ENCODE results near the gene BAIAP3. TPM values are rescaled to one million over a fixed set of nuclear protein-coding genes. Genes with fewer than 3 reads are reported as not detected.

Gene BAIAP3
- total RNA-seq, 1 donor from 2014 or later: 3.9 TPM

GRCh38 chr16:1349951-1350350 lies 16.5 kb downstream of the BAIAP3 start:
- peaks cover 39% of the 10 kb centered on the region for H3K4me1 ChIP-seq
- peak overlapping the region; percentile 99 for H3K4me3 ChIP-seq
- no peak for TF ChIP-seq CTCF (IDR thresholded peaks at IDR 0.05; ENCODE audit: borderline replicate concordance)
- DNase-seq: no peak
- H3K36me3 ChIP-seq: peaks cover 27% of the 10 kb centered on the region
- no peak overlapping the region for H3K27ac ChIP-seq (replicated peaks)
- H3K9me3 ChIP-seq (replicated peaks): no peaks in the 10 kb centered on the region
- H3K27me3 ChIP-seq (ENCODE audit: low read depth): no peaks in the 10 kb centered on the region
- intact Hi-C loops (cut with micrococcal nuclease): no loop called here

- Histone ChIP-seq H3K27ac (replicated peaks) (peak overlapping the region; percentile 84), H3K4me3 (peak overlapping the region; percentile 99), H3K27me3 (ENCODE audit: low read depth) (no peaks in the 10 kb centered on the region), H3K4me1 (peaks cover 46% of the 10 kb centered on the region), H3K9me3 (replicated peaks) (no peaks in the 10 kb centered on the region), H3K36me3 (peaks cover 27% of the 10 kb centered on the region)
- intact Hi-C loops (cut with micrococcal nuclease): no loop called here
- no peak for TF ChIP-seq CTCF (IDR thresholded peaks at IDR 0.05; ENCODE audit: borderline replicate concordance)
- DNase-seq: no peak
Measured at GRCh38 chr16:1350691-1351090, 17.2 kb downstream of the BAIAP3 start.

GRCh38 chr16:1351215-1351581 lies 17.8 kb downstream of the BAIAP3 start:
- intact Hi-C loops (cut with micrococcal nuclease): no loop called here
- no peaks in the 10 kb centered on the region for H3K9me3 ChIP-seq (replicated peaks)
- H3K4me1 ChIP-seq: peaks cover 47% of the 10 kb centered on the region
- no peak for TF ChIP-seq CTCF (IDR thresholded peaks at IDR 0.05; ENCODE audit: borderline replicate concordance)
- H3K36me3 ChIP-seq: peaks cover 27% of the 10 kb centered on the region
- no peaks in the 10 kb centered on the region for H3K27me3 ChIP-seq (ENCODE audit: low read depth)
- H3K27ac ChIP-seq (replicated peaks): peak overlapping the region; percentile 84
- DNase-seq: no peak
- H3K4me3 ChIP-seq: peak overlapping the region; percentile 99

GRCh38 chr16:1351582-1352362 lies 18.3 kb downstream of the BAIAP3 start, which contains the start of the genes GNPTG and TSR3:
Gene GNPTG, plus strand, starts transcription at chr16:1351931. Its CDS starts 35 bp downstream, at chr16:1351966.
Gene TSR3, minus strand, starts transcription at chr16:1351878. Its CDS starts 74 bp downstream, at chr16:1351804.
- H3K27ac ChIP-seq (replicated peaks): peak within 1 kb of the TSS; percentile 84
- peak within 1 kb of the TSS; percentile 99 for H3K4me3 ChIP-seq
- peaks cover 27% of the 10 kb centered on the region for H3K36me3 ChIP-seq
- H3K4me1 ChIP-seq: peaks cover 47% of the 10 kb centered on the region
- DNase-seq: peak; percentile 87
- intact Hi-C loops (cut with micrococcal nuclease): no loop called here
- no peaks in the 10 kb centered on the region for H3K27me3 ChIP-seq (ENCODE audit: low read depth)
- TF ChIP-seq CTCF (IDR thresholded peaks at IDR 0.05; ENCODE audit: borderline replicate concordance): no peak
- H3K9me3 ChIP-seq (replicated peaks): no peaks in the 10 kb centered on the region

- Histone ChIP-seq H3K36me3 (peaks cover 21% of the 10 kb centered on the region), H3K4me1 (peaks cover 47% of the 10 kb centered on the region), H3K27me3 (ENCODE audit: low read depth) (no peaks in the 10 kb centered on the region), H3K27ac (replicated peaks) (no peak overlapping the region), H3K4me3 (no peak overlapping the region), H3K9me3 (replicated peaks) (no peaks in the 10 kb centered on the region)
- intact Hi-C loops (cut with micrococcal nuclease): no loop called here
- no peak for TF ChIP-seq CTCF (IDR thresholded peaks at IDR 0.05; ENCODE audit: borderline replicate concordance)
- DNase-seq: no peak
Measured at GRCh38 chr16:1354815-1355540, 21.5 kb downstream of the BAIAP3 start.

Data from left ventricle myocardium inferior (tissue), 1 donor.